ENCODE measurements around the gene PUSL1.

Gene PUSL1

DNA sequence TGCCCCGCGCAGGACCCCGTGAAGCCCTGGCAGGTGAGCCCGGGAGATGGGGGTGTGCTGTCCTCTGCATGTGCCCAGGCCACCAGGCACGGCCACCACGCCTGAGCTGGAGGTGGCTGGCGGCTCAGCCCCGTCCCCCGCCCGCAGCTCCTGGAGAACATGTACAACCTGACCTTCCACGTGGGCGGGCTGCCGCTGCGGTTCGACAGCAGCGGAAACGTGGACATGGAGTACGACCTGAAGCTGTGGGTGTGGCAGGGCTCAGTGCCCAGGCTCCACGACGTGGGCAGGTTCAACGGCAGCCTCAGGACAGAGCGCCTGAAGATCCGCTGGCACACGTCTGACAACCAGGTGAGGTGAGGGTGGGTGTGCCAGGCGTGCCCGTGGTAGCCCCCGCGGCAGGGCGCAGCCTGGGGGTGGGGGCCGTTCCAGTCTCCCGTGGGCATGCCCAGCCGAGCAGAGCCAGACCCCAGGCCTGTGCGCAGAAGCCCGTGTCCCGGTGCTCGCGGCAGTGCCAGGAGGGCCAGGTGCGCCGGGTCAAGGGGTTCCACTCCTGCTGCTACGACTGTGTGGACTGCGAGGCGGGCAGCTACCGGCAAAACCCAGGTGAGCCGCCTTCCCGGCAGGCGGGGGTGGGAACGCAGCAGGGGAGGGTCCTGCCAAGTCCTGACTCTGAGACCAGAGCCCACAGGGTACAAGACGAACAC lies 24.5 kb downstream of the PUSL1 start:
- H3K9ac ChIP-seq (ENCODE audit: low read depth, low read length, poor library complexity) = peak overlapping the region; percentile 12
- H3K79me1 ChIP-seq (ENCODE audit: low read depth, low read length) = peaks cover 14% of the 10 kb centered on the region
- no peak overlapping the region for H3K27ac ChIP-seq (replicated peaks; ENCODE audit: low read length)
- H3K4ac ChIP-seq (ENCODE audit: low read length) = no peak overlapping the region
- no peak overlapping the region for H3K4me2 ChIP-seq (ENCODE audit: insufficient read depth, low read length, poor library complexity, severe bottlenecking)
- no peak overlapping the region for H2BK15ac ChIP-seq (ENCODE audit: low read length)
- peak overlapping the region; percentile 4 for H4K8ac ChIP-seq (ENCODE audit: low read depth, low read length)
- H3K23ac ChIP-seq (ENCODE audit: low read depth, low read length, poor library complexity) = peak overlapping the region; percentile 99
- peaks cover 12 to 25% of the 10 kb centered on the region in 2 donors for H3K36me3 ChIP-seq (replicated peaks in 1 of 2; ENCODE audit: control insufficient read depth in 2 of 2, insufficient read depth in 2 of 2, low read length in 2 of 2)
- peaks cover 0 to 9% of the 10 kb centered on the region in 2 donors for H3K9me3 ChIP-seq (replicated peaks in 1 of 2; ENCODE audit: control insufficient read depth in 2 of 2, insufficient read depth in 1 of 2, low read depth in 1 of 2, low read length in 2 of 2)
- H3K4me3 ChIP-seq (ENCODE audit: low read length in 2 of 2) = peak overlapping the region in 1 of 2 donors; percentile 44
- DNase-seq (ENCODE audit: low spot score) = no peak
- H4K91ac ChIP-seq (ENCODE audit: low read depth, low read length, poor library complexity) = no peak overlapping the region
- no peak overlapping the region for H2BK12ac ChIP-seq (ENCODE audit: low read length)
- no peak overlapping the region for H3K14ac ChIP-seq (ENCODE audit: low read length)
- no peak overlapping the region for H2BK5ac ChIP-seq (ENCODE audit: low read length)
- H2AFZ ChIP-seq (ENCODE audit: low read length) = no peak overlapping the region
- H2BK120ac ChIP-seq (ENCODE audit: low read depth, low read length) = no peak overlapping the region
- H3K27me3 ChIP-seq (ENCODE audit: control insufficient read depth in 3 of 3, insufficient read depth in 3 of 3, low read depth in 1 of 3, low read length in 3 of 3) = peaks cover 0 to 2% (median 0%) of the 10 kb centered on the region in 3 experiments
- H2AK5ac ChIP-seq (ENCODE audit: low read depth, low read length) = no peak overlapping the region
- no CpG with 5 or more reads among the region's 48 CpGs for WGBS, 2 donors (ENCODE audit: extremely low coverage in 2 of 2, insufficient read length in 2 of 2, insufficient replicate concordance in 1 of 2)
- H3K18ac ChIP-seq (ENCODE audit: low read length) = no peak overlapping the region
- H3K4me1 ChIP-seq (ENCODE audit: control insufficient read depth in 2 of 2, insufficient read depth in 1 of 2, low read depth in 1 of 2, low read length in 2 of 2) = peaks cover 8 to 11% of the 10 kb centered on the region in 2 donors

DNA sequence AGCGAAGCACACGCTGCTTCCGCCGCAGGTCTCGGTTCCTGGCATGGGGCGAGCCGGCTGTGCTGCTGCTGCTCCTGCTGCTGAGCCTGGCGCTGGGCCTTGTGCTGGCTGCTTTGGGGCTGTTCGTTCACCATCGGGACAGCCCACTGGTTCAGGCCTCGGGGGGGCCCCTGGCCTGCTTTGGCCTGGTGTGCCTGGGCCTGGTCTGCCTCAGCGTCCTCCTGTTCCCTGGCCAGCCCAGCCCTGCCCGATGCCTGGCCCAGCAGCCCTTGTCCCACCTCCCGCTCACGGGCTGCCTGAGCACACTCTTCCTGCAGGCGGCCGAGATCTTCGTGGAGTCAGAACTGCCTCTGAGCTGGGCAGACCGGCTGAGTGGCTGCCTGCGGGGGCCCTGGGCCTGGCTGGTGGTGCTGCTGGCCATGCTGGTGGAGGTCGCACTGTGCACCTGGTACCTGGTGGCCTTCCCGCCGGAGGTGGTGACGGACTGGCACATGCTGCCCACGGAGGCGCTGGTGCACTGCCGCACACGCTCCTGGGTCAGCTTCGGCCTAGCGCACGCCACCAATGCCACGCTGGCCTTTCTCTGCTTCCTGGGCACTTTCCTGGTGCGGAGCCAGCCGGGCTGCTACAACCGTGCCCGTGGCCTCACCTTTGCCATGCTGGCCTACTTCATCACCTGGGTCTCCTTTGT lies 25.3 kb downstream of the PUSL1 start:
- Histone ChIP-seq H3K27ac (replicated peaks; ENCODE audit: low read length) (no peak overlapping the region), H2AFZ (ENCODE audit: low read length) (no peak overlapping the region), H3K79me1 (ENCODE audit: low read depth, low read length) (peaks cover 14% of the 10 kb centered on the region), H4K91ac (ENCODE audit: low read depth, low read length, poor library complexity) (no peak overlapping the region), H3K27me3 (ENCODE audit: control insufficient read depth in 3 of 3, insufficient read depth in 3 of 3, low read depth in 1 of 3, low read length in 3 of 3) (peaks cover 0 to 2% (median 0%) of the 10 kb centered on the region in 3 experiments), H3K4ac (ENCODE audit: low read length) (no peak overlapping the region), H3K14ac (ENCODE audit: low read length) (no peak overlapping the region), H3K9ac (ENCODE audit: low read depth, low read length, poor library complexity) (no peak overlapping the region), H2AK5ac (ENCODE audit: low read depth, low read length) (no peak overlapping the region), H2BK5ac (ENCODE audit: low read length) (no peak overlapping the region), H3K18ac (ENCODE audit: low read length) (no peak overlapping the region), H3K23ac (ENCODE audit: low read depth, low read length, poor library complexity) (peak overlapping the region; percentile 99), H2BK12ac (ENCODE audit: low read length) (no peak overlapping the region), H2BK15ac (ENCODE audit: low read length) (no peak overlapping the region), H2BK120ac (ENCODE audit: low read depth, low read length) (no peak overlapping the region), H4K8ac (ENCODE audit: low read depth, low read length) (no peak overlapping the region), H3K36me3 (replicated peaks in 1 of 2; ENCODE audit: control insufficient read depth in 2 of 2, insufficient read depth in 2 of 2, low read length in 2 of 2) (peaks cover 14 to 26% of the 10 kb centered on the region in 2 donors), H3K4me1 (ENCODE audit: control insufficient read depth in 2 of 2, insufficient read depth in 1 of 2, low read depth in 1 of 2, low read length in 2 of 2) (peaks cover 8 to 11% of the 10 kb centered on the region in 2 donors), H3K4me3 (ENCODE audit: low read length in 2 of 2) (no peak overlapping the region), H3K9me3 (replicated peaks in 1 of 2; ENCODE audit: control insufficient read depth in 2 of 2, insufficient read depth in 1 of 2, low read depth in 1 of 2, low read length in 2 of 2) (peaks cover 0 to 9% of the 10 kb centered on the region in 2 donors), H3K4me2 (ENCODE audit: insufficient read depth, low read length, poor library complexity, severe bottlenecking) (no peak overlapping the region)
- WGBS, 2 donors (ENCODE audit: extremely low coverage in 2 of 2, insufficient read length in 2 of 2, insufficient replicate concordance in 1 of 2) = no CpG with 5 or more reads among the region's 36 CpGs
- no peak for DNase-seq (ENCODE audit: low spot score)

DNA sequence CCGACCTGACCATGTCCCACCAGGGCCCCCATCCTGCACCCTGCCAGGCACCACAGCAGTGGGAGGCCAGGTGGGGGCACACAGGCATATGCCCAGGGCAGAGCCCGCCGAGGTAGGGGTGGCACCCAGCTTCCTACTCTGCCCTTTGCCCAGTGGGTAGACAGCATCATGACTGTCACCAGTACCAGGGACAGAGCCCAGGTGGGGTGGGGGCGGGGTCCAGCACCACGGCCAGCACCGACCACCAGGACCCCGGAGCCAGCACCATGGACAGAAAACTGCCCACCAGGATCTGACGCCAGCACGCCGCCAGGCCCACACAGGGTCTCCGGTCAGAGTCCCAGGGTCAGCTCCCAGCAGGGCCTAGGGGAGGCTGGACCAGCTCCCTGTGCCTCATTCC lies 26.4 kb downstream of the PUSL1 start:
- H3K18ac ChIP-seq (ENCODE audit: low read length) = no peak overlapping the region
- no peak overlapping the region for H2BK120ac ChIP-seq (ENCODE audit: low read depth, low read length)
- no peak overlapping the region for H2AFZ ChIP-seq (ENCODE audit: low read length)
- H4K8ac ChIP-seq (ENCODE audit: low read depth, low read length) = no peak overlapping the region
- H3K79me1 ChIP-seq (ENCODE audit: low read depth, low read length) = peaks cover 9% of the 10 kb centered on the region
- peak overlapping the region; percentile 66 for H2BK5ac ChIP-seq (ENCODE audit: low read length)
- no CpG with 5 or more reads among the region's 11 CpGs for WGBS, 2 donors (ENCODE audit: extremely low coverage in 2 of 2, insufficient read length in 2 of 2, insufficient replicate concordance in 1 of 2)
- H3K4me1 ChIP-seq (ENCODE audit: control insufficient read depth in 2 of 2, insufficient read depth in 1 of 2, low read depth in 1 of 2, low read length in 2 of 2) = peaks cover 3 to 11% of the 10 kb centered on the region in 2 donors
- no peak overlapping the region for H3K9ac ChIP-seq (ENCODE audit: low read depth, low read length, poor library complexity)
- H2BK12ac ChIP-seq (ENCODE audit: low read length) = no peak overlapping the region
- H3K9me3 ChIP-seq (replicated peaks in 1 of 2; ENCODE audit: control insufficient read depth in 2 of 2, insufficient read depth in 1 of 2, low read depth in 1 of 2, low read length in 2 of 2) = peaks cover 0 to 3% of the 10 kb centered on the region in 2 donors
- H4K91ac ChIP-seq (ENCODE audit: low read depth, low read length, poor library complexity) = no peak overlapping the region
- DNase-seq (ENCODE audit: low spot score) = peak; percentile 70
- peaks cover 14 to 31% of the 10 kb centered on the region in 2 donors for H3K36me3 ChIP-seq (replicated peaks in 1 of 2; ENCODE audit: control insufficient read depth in 2 of 2, insufficient read depth in 2 of 2, low read length in 2 of 2)
- H3K27ac ChIP-seq (replicated peaks; ENCODE audit: low read length) = no peak overlapping the region
- no peak overlapping the region for H2BK15ac ChIP-seq (ENCODE audit: low read length)
- no peak overlapping the region for H3K4me2 ChIP-seq (ENCODE audit: insufficient read depth, low read length, poor library complexity, severe bottlenecking)
- no peak overlapping the region for H3K4me3 ChIP-seq (ENCODE audit: low read length in 2 of 2)
- H2AK5ac ChIP-seq (ENCODE audit: low read depth, low read length) = no peak overlapping the region
- H3K14ac ChIP-seq (ENCODE audit: low read length) = no peak overlapping the region
- H3K27me3 ChIP-seq (ENCODE audit: control insufficient read depth in 3 of 3, insufficient read depth in 3 of 3, low read depth in 1 of 3, low read length in 3 of 3) = no peaks in the 10 kb centered on the region
- no peak overlapping the region for H3K23ac ChIP-seq (ENCODE audit: low read depth, low read length, poor library complexity)
- H3K4ac ChIP-seq (ENCODE audit: low read length) = no peak overlapping the region

DNA sequence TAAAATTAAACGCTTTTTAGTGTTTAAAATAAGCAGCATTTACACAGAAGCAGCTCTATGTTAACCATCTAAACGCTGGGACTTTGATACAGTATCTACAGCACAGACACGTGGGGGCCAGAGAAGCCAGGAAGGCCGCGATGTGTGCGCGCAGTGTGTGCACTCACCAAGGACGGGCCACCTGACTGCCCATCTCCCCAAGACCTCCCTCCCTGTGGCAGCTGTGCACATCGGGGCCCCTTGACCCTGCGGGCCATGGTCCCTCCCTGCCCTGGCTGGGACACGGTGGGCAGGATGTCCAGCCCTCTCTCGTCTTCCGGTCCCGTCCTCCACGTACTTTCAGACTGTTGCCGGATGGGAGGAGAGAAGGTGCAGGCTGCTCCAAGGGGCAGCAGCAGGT lies 26.9 kb downstream of the PUSL1 start:
- Histone ChIP-seq H2BK5ac (ENCODE audit: low read length) (peak overlapping the region; percentile 66), H3K9ac (ENCODE audit: low read depth, low read length, poor library complexity) (no peak overlapping the region), H3K18ac (ENCODE audit: low read length) (no peak overlapping the region), H3K79me1 (ENCODE audit: low read depth, low read length) (peaks cover 11% of the 10 kb centered on the region), H4K8ac (ENCODE audit: low read depth, low read length) (no peak overlapping the region), H3K36me3 (replicated peaks in 1 of 2; ENCODE audit: control insufficient read depth in 2 of 2, insufficient read depth in 2 of 2, low read length in 2 of 2) (peaks cover 16 to 35% of the 10 kb centered on the region in 2 donors), H3K27me3 (ENCODE audit: control insufficient read depth in 3 of 3, insufficient read depth in 3 of 3, low read depth in 1 of 3, low read length in 3 of 3) (no peaks in the 10 kb centered on the region), H3K4ac (ENCODE audit: low read length) (no peak overlapping the region), H2AFZ (ENCODE audit: low read length) (no peak overlapping the region), H3K14ac (ENCODE audit: low read length) (no peak overlapping the region), H2BK120ac (ENCODE audit: low read depth, low read length) (no peak overlapping the region), H4K91ac (ENCODE audit: low read depth, low read length, poor library complexity) (no peak overlapping the region), H3K27ac (replicated peaks; ENCODE audit: low read length) (no peak overlapping the region), H2BK15ac (ENCODE audit: low read length) (no peak overlapping the region), H3K9me3 (replicated peaks in 1 of 2; ENCODE audit: control insufficient read depth in 2 of 2, insufficient read depth in 1 of 2, low read depth in 1 of 2, low read length in 2 of 2) (no peaks in the 10 kb centered on the region), H3K4me1 (ENCODE audit: control insufficient read depth in 2 of 2, insufficient read depth in 1 of 2, low read depth in 1 of 2, low read length in 2 of 2) (peaks cover 0 to 11% of the 10 kb centered on the region in 2 donors), H2AK5ac (ENCODE audit: low read depth, low read length) (no peak overlapping the region), H3K4me3 (ENCODE audit: low read length in 2 of 2) (no peak overlapping the region), H3K23ac (ENCODE audit: low read depth, low read length, poor library complexity) (no peak overlapping the region), H3K4me2 (ENCODE audit: insufficient read depth, low read length, poor library complexity, severe bottlenecking) (no peak overlapping the region), H2BK12ac (ENCODE audit: low read length) (no peak overlapping the region)
- no peak for DNase-seq (ENCODE audit: low spot score)
- no CpG with 5 or more reads among the region's 16 CpGs for WGBS, 2 donors (ENCODE audit: extremely low coverage in 2 of 2, insufficient read length in 2 of 2, insufficient replicate concordance in 1 of 2)
